ENCODE results near the gene CROCC.

- TF ChIP-seq POLR2AphosphoS5 (IDR thresholded peaks at IDR 0.05; ENCODE audit: low read depth, low read length), result no peak
- no peak for TF ChIP-seq TAF1 (IDR thresholded peaks at IDR 0.05; ENCODE audit: borderline replicate concordance, low read depth, low read length)
Observed at GRCh38 chr1:16986560-16986959, 64.8 kb downstream of the CROCC start.
